ENCODE results near the gene NR2F2.

DNA sequence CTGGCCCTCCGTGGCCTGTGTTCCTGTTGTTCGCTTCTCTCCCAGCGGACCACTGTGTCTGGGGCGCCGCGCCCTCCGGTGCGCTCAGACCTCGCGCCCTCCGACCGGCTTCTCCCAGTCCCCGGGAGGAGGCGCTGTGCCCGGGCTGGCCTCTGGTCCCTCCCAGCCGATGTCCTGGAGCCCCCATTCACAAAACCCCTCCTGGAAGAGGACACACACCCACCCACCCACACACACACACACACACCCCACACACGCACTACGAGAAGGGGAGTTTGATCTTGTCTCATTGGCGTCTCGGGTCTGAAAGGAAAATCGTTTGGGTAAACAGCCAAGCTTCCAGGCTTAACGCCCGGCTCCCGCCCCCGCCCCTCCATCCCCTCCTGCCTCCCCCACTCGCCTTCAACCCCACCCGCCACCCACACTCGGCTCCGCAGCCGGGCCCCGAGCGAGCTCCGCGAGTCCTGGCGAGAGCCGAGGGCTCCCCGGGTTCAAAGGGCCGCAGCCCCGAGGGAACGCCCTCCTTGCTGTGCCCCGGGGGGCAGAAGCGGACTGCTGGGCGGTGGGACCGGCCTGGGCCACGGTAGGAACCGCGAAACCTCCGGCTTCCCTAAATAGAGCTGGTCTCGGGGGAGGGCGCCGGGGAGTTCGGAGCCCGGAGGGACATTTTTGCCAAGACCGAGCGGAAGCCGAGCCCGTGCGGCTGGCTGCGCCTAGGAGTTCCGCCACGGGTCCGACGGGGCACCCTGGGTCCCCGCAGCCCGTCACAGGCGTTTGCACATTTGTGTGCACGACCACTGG lies 23.6 kb downstream of the NR2F2 start:
- TF ChIP-seq, protein P1, sequence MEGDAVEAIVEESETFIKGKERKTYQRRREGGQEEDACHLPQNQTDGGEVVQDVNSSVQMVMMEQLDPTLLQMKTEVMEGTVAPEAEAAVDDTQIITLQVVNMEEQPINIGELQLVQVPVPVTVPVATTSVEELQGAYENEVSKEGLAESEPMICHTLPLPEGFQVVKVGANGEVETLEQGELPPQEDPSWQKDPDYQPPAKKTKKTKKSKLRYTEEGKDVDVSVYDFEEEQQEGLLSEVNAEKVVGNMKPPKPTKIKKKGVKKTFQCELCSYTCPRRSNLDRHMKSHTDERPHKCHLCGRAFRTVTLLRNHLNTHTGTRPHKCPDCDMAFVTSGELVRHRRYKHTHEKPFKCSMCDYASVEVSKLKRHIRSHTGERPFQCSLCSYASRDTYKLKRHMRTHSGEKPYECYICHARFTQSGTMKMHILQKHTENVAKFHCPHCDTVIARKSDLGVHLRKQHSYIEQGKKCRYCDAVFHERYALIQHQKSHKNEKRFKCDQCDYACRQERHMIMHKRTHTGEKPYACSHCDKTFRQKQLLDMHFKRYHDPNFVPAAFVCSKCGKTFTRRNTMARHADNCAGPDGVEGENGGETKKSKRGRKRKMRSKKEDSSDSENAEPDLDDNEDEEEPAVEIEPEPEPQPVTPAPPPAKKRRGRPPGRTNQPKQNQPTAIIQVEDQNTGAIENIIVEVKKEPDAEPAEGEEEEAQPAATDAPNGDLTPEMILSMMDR (IDR thresholded peaks at IDR 0.05): peak in 2 of 3 experiments; percentile 37 to 48
- TF ChIP-seq POLR2AphosphoS5 (IDR thresholded peaks at IDR 0.05; ENCODE audit: insufficient read depth in 1 of 2, low read depth in 1 of 2): peak in 1 of 2 donors; percentile 52

Data from vagina (tissue), 2 donors.